Measurements from ENCODE around the gene PLA2G4F. TPM values are rescaled to one million over a fixed set of nuclear protein-coding genes. Genes with fewer than 3 reads are reported as not detected.
A peak's percentile ranks its signal among the peaks of the same experiment; 100 is the strongest.

The PLA2G4F gene
- total RNA-seq, 1 donor from 2014 or later: not detected

Small RNAs within 50 kb of the gene (microRNA-seq; reads per million reads assigned to microRNA genes)
- 48.1 reads per million, percentile 47 among the genes with 10 or more reads in this experiment for gene MIR627

Other genes starting within 250 kb of the PLA2G4F start
- 27.3 TPM for gene EHD4, start 184.1 kb downstream of the PLA2G4F start, total RNA-seq
- not detected for gene PLA2G4E, start 135.6 kb downstream of the PLA2G4F start, total RNA-seq
- gene PLA2G4D, start 62.1 kb downstream of the PLA2G4F start, total RNA-seq: not detected
- gene VPS39, start 51.7 kb upstream of the PLA2G4F start, total RNA-seq: 60.4 TPM
- 57.6 TPM for gene GANC, start 116.6 kb upstream of the PLA2G4F start, total RNA-seq
- 71.6 TPM for gene TMEM87A, start 116.8 kb upstream of the PLA2G4F start, total RNA-seq
- 21.9 TPM for gene CAPN3, start 202.9 kb upstream of the PLA2G4F start, total RNA-seq

Data from sciatic nerve (tissue), 1 donor.